ENCODE results near the gene KAT7.
"Not testable (repeated sequence)": the region's sequence is repeated elsewhere in the genome, so short reads cannot be mapped to it uniquely, and the experiment has no call there.

Gene KAT7

GRCh38 chr17:49755663-49756283, 32.7 kb upstream of the KAT7 start:
- Mint-ChIP-seq H3K27me3 (no peaks in the 10 kb centered on the region), H3K4me1 (peaks cover 79% of the 10 kb centered on the region), H3K4me3 (no peak overlapping the region), H3K36me3 (ENCODE audit: low read depth) (peaks cover 11% of the 10 kb centered on the region), H3K27ac (peak overlapping the region; percentile 30), H3K9me3 (no peaks in the 10 kb centered on the region)
- DNase-seq (no peak), ATAC-seq (no peak)

DNA sequence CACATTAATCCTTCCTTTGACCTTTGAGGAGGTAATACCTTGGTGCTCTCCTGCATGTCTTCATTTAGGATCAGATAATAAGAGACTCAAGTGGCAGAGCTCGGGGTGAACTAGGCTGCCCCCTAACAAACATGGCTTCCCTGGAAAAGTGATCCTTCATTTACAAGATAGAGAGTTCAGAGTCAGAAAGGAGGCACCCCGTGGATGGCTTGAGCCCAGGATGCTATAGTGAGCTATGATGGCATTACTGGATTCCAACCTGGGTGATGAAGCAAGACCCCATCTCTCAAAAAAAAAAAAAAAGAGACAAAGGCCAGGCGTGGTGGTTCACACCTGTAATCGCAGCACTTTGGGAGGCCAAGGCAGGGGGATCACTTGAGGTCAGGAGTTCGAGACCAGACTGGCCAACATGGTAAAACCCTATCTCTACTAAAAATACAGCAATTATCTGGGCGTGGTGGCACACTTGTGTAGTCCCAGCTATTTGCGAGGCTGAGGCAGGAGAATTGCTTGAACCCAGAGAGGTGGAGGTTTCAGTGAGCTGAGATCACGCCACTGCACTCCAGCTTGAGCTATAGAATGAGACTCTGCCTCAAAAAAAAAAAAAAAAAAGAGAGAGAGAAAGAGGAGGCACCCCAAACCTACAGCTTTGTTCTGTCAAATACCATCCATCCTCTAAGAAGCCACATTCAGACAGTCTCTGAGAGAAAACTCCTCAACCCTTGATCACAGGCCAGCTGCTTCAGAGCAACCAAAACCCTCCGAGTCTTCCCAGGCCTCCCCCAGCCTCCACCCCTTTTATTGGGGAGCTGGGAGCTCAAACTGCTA, 31.9 kb upstream of the KAT7 start:
- no peaks in the 10 kb centered on the region for H3K9me3 Mint-ChIP-seq
- peak overlapping the region; percentile 14 for H3K27ac Mint-ChIP-seq
- no peak for ATAC-seq
- no peaks in the 10 kb centered on the region for H3K27me3 Mint-ChIP-seq
- H3K36me3 Mint-ChIP-seq (ENCODE audit: low read depth), result peaks cover 11% of the 10 kb centered on the region
- H3K4me1 Mint-ChIP-seq, result peaks cover 85% of the 10 kb centered on the region
- H3K4me3 Mint-ChIP-seq, result no peak overlapping the region
- no peak for DNase-seq

- H3K4me1 Mint-ChIP-seq, result peaks cover 89% of the 10 kb centered on the region
- H3K4me3 Mint-ChIP-seq, result no peak overlapping the region
- DNase-seq (no peak), ATAC-seq (no peak)
- no peaks in the 10 kb centered on the region for H3K27me3 Mint-ChIP-seq
- H3K36me3 Mint-ChIP-seq (ENCODE audit: low read depth), result peaks cover 11% of the 10 kb centered on the region
- H3K9me3 Mint-ChIP-seq, result no peaks in the 10 kb centered on the region
- H3K27ac Mint-ChIP-seq, result peak overlapping the region; percentile 33
Measured at GRCh38 chr17:49757151-49757777, 31.2 kb upstream of the KAT7 start.

GRCh38 chr17:49758464-49759010, 29.9 kb upstream of the KAT7 start:
- H3K36me3 Mint-ChIP-seq (ENCODE audit: low read depth), result peaks cover 11% of the 10 kb centered on the region
- peaks cover 84% of the 10 kb centered on the region for H3K4me1 Mint-ChIP-seq
- not testable (repeated sequence) for ATAC-seq, H3K9me3 Mint-ChIP-seq, H3K4me3 Mint-ChIP-seq, DNase-seq, H3K27ac Mint-ChIP-seq, H3K27me3 Mint-ChIP-seq

GRCh38 chr17:49759203-49759602, 29.3 kb upstream of the KAT7 start:
- H3K4me1 Mint-ChIP-seq, result peaks cover 80% of the 10 kb centered on the region
- ATAC-seq, result no peak
- DNase-seq, result no peak
- peak overlapping the region; percentile 20 for H3K27ac Mint-ChIP-seq
- H3K36me3 Mint-ChIP-seq (ENCODE audit: low read depth), result peaks cover 11% of the 10 kb centered on the region
- H3K4me3 Mint-ChIP-seq, result no peak overlapping the region
- no peaks in the 10 kb centered on the region for H3K27me3 Mint-ChIP-seq
- H3K9me3 Mint-ChIP-seq, result no peaks in the 10 kb centered on the region

DNA sequence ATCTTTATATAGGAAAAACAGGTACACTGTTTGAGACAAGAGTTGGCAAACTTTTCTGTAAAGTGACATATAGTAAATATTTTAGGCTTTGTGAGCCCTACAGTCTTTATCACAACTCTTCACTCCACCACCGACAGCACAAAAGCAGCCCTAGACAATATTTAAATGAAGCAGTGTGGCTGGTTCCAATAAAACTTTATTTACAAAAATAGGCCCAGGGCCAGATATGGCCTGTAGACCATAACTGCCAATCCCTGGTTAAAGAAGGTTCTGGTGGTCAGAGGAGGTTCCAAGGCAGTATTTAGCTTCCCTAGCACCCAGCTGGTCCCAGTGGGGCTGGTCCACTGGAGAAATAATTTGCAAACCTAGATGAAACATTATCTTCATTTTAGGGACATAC, 28.2 kb upstream of the KAT7 start:
- Mint-ChIP-seq H3K36me3 (ENCODE audit: low read depth) (peaks cover 11% of the 10 kb centered on the region), H3K4me1 (peaks cover 80% of the 10 kb centered on the region), H3K9me3 (no peaks in the 10 kb centered on the region), H3K27me3 (no peaks in the 10 kb centered on the region), H3K27ac (peak overlapping the region; percentile 66), H3K4me3 (no peak overlapping the region)
- no peak for ATAC-seq
- no peak for DNase-seq

DNA sequence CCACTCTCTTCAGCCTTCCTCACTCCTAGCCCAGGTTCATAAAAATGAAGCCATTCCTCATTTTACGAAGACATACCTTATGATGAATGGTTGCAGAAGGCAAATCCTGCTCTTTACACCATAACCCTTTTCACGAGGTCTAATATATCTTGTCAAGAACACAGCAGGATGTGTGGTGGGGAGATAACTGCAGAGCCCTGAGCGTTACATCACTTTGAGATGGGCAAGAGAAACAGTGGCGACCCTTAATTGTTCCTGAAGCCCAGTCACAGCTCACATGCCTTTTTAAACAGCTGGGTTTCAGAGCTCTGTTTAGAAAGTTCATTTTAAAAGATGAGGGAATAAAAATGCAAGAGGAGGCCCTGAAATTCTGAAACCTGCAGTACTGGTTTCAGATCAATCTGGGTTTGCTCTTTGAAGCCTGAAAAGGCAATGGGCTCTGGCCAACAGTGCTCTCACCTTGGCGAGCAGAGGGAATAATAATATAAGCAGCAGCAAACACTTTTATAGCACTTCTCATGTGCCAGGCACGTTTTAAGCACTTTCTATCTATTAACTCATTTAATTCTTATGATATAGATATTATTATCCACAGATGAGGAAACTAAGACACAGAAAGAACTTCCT, 27.4 kb upstream of the KAT7 start:
- Mint-ChIP-seq H3K4me3 (peak overlapping the region; percentile 39), H3K36me3 (ENCODE audit: low read depth) (peaks cover 11% of the 10 kb centered on the region), H3K27me3 (no peaks in the 10 kb centered on the region), H3K27ac (peak overlapping the region; percentile 66), H3K4me1 (peaks cover 76% of the 10 kb centered on the region), H3K9me3 (no peaks in the 10 kb centered on the region)
- ATAC-seq (no peak), DNase-seq (no peak)

DNA sequence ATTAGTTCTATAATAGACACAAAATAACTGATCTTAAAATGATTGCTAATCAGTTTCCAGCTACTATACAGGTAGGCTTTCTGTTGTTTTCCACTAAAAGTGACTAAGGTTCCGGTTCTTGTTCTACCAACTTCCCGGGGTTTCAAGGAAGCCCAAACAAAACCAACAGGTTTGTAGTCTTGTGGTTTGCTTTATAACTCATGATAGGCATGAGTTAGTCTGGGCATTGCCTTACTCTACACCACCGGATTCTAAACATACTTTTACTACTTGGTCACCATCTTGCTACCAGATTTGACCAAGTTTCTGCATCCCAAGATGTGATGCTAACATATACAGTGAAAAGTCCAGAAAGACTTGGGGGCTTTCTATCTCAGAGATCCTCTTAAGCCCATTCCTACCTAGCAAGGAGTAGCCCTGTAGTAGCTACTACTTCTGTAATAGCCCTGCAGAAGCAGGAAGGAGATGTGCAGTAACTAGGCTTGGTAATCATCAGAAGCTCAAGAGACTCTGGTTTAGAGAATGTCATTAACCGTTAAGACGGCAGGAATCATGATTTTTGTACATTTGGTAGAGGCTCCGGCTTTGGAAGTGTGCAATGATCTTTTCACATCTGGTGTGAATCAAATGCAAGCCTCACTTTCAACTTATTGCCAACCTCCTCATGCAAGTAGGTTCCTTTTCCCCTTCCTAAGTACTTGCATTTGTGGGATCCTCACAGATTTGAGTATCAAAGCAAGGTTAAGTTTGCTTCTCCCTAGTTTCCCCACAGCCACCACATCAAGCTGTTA, 26.1 kb upstream of the KAT7 start:
- Mint-ChIP-seq H3K4me3 (peak overlapping the region; percentile 88), H3K36me3 (ENCODE audit: low read depth) (peaks cover 8% of the 10 kb centered on the region), H3K9me3 (no peaks in the 10 kb centered on the region), H3K27ac (peak overlapping the region; percentile 57), H3K4me1 (peaks cover 64% of the 10 kb centered on the region), H3K27me3 (no peaks in the 10 kb centered on the region)
- DNase-seq (no peak), ATAC-seq (no peak)

DNA sequence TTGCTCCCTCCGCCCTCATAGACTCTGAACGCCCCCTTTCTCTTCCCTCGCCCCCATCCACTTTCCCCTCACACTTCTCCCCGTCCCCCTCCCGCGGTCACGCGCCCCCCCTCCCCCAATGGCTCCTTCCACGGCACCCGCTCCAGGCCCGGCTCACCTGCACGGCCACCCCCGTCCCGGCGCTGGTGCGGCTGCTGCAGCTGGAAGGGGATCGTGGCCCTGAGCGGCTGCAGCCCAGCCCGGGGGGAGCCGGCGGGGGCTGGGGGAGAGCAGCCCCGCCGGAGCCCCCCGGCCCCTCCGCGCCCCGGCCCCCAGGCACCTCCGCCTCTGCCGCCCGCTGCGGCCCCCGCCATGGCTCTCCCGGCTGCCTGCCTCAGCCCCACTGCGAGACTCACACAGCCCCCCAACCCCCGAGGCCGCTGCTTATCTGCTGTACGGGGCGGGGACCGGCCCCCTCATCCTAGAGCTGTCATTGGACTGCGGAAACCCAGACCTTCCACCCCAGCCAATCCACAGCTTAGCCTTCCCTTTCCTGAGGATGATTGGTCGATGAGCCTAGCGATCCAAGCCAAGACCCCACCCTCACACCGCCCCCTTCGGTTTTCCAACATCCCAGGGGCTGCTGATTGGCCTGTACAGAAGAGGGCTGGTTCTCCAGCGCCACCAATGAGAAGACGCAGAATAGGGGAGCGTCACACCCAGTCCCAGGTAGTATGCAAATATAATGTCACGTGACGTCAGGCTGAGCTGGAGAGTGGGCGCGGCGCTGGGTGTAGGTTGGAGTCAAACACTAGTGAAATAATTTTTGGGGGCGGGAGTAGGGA, 24.5 kb upstream of the KAT7 start, which contains the start of gene FAM117A:
FAM117A (minus strand) TSS at position 397 of the 824 bp plus-strand sequence; CDS start at position 353, 44 bp downstream.
- no peaks in the 10 kb centered on the region for H3K9me3 Mint-ChIP-seq
- no peaks in the 10 kb centered on the region for H3K27me3 Mint-ChIP-seq
- DNase-seq (peak; percentile 91), ATAC-seq (peak; percentile 97)
- peaks cover 57% of the 10 kb centered on the region for H3K4me1 Mint-ChIP-seq
- H3K4me3 Mint-ChIP-seq, result peak within 1 kb of the TSS; percentile 88
- peaks cover 2% of the 10 kb centered on the region for H3K36me3 Mint-ChIP-seq (ENCODE audit: low read depth)
- H3K27ac Mint-ChIP-seq, result peak within 1 kb of the TSS; percentile 82

DNA sequence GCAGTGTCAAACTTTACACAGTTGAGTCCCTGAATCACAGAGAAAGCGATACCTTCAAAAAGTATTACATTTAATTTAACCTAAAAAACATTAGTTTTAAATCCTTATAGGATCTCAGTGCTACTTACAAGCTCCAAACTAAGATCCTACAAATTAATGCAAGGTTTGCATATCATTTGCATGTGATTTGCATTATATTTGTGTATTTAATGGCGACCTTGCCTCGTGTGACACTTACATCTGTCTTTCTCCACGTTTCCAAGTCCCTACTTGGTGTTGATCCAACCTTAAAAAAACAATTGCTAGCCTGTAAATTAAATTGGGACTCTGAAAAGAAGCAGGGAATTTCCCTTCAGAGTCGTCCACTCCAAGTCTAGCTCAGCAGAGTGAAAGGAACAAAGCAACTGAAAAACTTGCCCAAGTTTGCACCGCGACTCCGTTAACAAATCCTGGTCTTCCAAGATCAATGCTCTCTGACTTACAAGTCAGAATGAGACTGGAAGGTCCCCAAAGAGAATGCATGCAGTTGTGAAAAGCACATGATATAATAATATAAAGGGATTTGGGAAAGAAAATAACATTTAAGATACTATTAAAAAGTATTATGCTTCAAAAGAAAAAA, 23.8 kb upstream of the KAT7 start:
- no peak for ATAC-seq
- no peaks in the 10 kb centered on the region for H3K27me3 Mint-ChIP-seq
- peaks cover 49% of the 10 kb centered on the region for H3K4me1 Mint-ChIP-seq
- peak overlapping the region; percentile 88 for H3K4me3 Mint-ChIP-seq
- no peaks in the 10 kb centered on the region for H3K9me3 Mint-ChIP-seq
- peaks cover 2% of the 10 kb centered on the region for H3K36me3 Mint-ChIP-seq (ENCODE audit: low read depth)
- H3K27ac Mint-ChIP-seq, result peak overlapping the region; percentile 82
- no peak for DNase-seq

- no peak for ATAC-seq
- Mint-ChIP-seq H3K4me3 (no peak overlapping the region), H3K36me3 (ENCODE audit: low read depth) (no peaks in the 10 kb centered on the region), H3K9me3 (no peaks in the 10 kb centered on the region), H3K27ac (no peak overlapping the region), H3K27me3 (no peaks in the 10 kb centered on the region), H3K4me1 (peaks cover 26% of the 10 kb centered on the region)
- DNase-seq, result no peak
Measured at GRCh38 chr17:49766918-49767530, 21.5 kb upstream of the KAT7 start.

GRCh38 chr17:49775546-49776260, 12.8 kb upstream of the KAT7 start:
- Mint-ChIP-seq H3K4me3 (no peak overlapping the region), H3K36me3 (ENCODE audit: low read depth) (no peaks in the 10 kb centered on the region), H3K4me1 (peaks cover 10% of the 10 kb centered on the region), H3K9me3 (no peaks in the 10 kb centered on the region), H3K27me3 (no peaks in the 10 kb centered on the region), H3K27ac (no peak overlapping the region)
- ATAC-seq (no peak), DNase-seq (no peak)

Data from activated naive CD8-positive, alpha-beta T cell treated with anti-CD3 and anti-CD28 coated beads, Interleukin-2, amount 50 U/mL, for 24 hours (primary cell).